Muscle layer of duodenum (tissue), 2 donors: ENCODE data around the gene MYOD1.

Experiments
- H3K27ac ChIP-seq: one replicate; pipeline ENCODE4 v1.7.0; 2013; ENCODE audit warnings: mild to moderate bottlenecking, low read length
- H3K27me3 ChIP-seq: one replicate; pipeline ENCODE4 v1.7.0; 2013; ENCODE audit warnings: low read depth, mild to moderate bottlenecking, control low read depth, low read length
- H3K36me3 ChIP-seq, 2 donors: one replicate each; pipeline ENCODE4 v1.7.0; 2013; ENCODE audit warnings: low read length in 2 of 2, control low read depth in 1 of 2, mild to moderate bottlenecking in 1 of 2; ENCODE audit not compliant: insufficient read depth in 2 of 2, control insufficient read depth in 1 of 2
- H3K4me1 ChIP-seq, 2 donors: one replicate each; pipeline ENCODE4 v1.7.0; 2013; ENCODE audit warnings: low read length in 2 of 2, mild to moderate bottlenecking in 2 of 2, control low read depth in 1 of 2, moderate library complexity in 1 of 2; ENCODE audit not compliant: insufficient read depth in 2 of 2, control insufficient read depth in 1 of 2
- H3K4me3 ChIP-seq, 2 donors: one replicate each; pipeline ENCODE4 v1.7.0; 2013; ENCODE audit warnings: low read length in 2 of 2, low read depth in 1 of 2, mild to moderate bottlenecking in 1 of 2
- H3K9me3 ChIP-seq, 2 donors: one replicate each; pipeline ENCODE4 v1.7.0; 2013; ENCODE audit warnings: low read length in 2 of 2, control low read depth in 1 of 2, mild to moderate bottlenecking in 1 of 2; ENCODE audit not compliant: control insufficient read depth in 1 of 2
- donor health status: healthy.

MYOD1 gene

GRCh38 chr11:17760102-17761029 lies 41.0 kb downstream of the MYOD1 start:
- Histone ChIP-seq H3K4me3 (no peak overlapping the region), H3K36me3 (no peaks in the 10 kb centered on the region), H3K27ac (no peak overlapping the region), H3K9me3 (no peaks in the 10 kb centered on the region), H3K4me1 (no peaks in the 10 kb centered on the region), H3K27me3 (no peaks in the 10 kb centered on the region)

- no peaks in the 10 kb centered on the region for H3K4me1 ChIP-seq
- H3K9me3 ChIP-seq = no peaks in the 10 kb centered on the region
- no peaks in the 10 kb centered on the region for H3K36me3 ChIP-seq
- no peak overlapping the region for H3K4me3 ChIP-seq
- no peak overlapping the region for H3K27ac ChIP-seq
- H3K27me3 ChIP-seq = no peaks in the 10 kb centered on the region
Observed at GRCh38 chr11:17762309-17762974, 43.1 kb downstream of the MYOD1 start.

GRCh38 chr11:17763244-17763643 lies 43.9 kb downstream of the MYOD1 start:
- Histone ChIP-seq H3K4me1 (no peaks in the 10 kb centered on the region), H3K9me3 (no peaks in the 10 kb centered on the region), H3K4me3 (no peak overlapping the region), H3K27ac (no peak overlapping the region), H3K36me3 (no peaks in the 10 kb centered on the region), H3K27me3 (no peaks in the 10 kb centered on the region)

- no peaks in the 10 kb centered on the region for H3K9me3 ChIP-seq
- no peak overlapping the region for H3K4me3 ChIP-seq
- H3K27me3 ChIP-seq = no peaks in the 10 kb centered on the region
- no peaks in the 10 kb centered on the region for H3K36me3 ChIP-seq
- no peaks in the 10 kb centered on the region for H3K4me1 ChIP-seq
- H3K27ac ChIP-seq = no peak overlapping the region
Observed at GRCh38 chr11:17763703-17764102, 44.3 kb downstream of the MYOD1 start.

GRCh38 chr11:17764446-17765218 lies 45.3 kb downstream of the MYOD1 start:
- H3K4me3 ChIP-seq = no peak overlapping the region
- H3K27ac ChIP-seq = no peak overlapping the region
- no peaks in the 10 kb centered on the region for H3K9me3 ChIP-seq
- no peaks in the 10 kb centered on the region for H3K27me3 ChIP-seq
- no peaks in the 10 kb centered on the region for H3K36me3 ChIP-seq
- H3K4me1 ChIP-seq = no peaks in the 10 kb centered on the region

GRCh38 chr11:17765356-17766072 lies 46.1 kb downstream of the MYOD1 start:
- Histone ChIP-seq H3K4me3 (no peak overlapping the region), H3K27ac (no peak overlapping the region), H3K27me3 (no peaks in the 10 kb centered on the region), H3K36me3 (no peaks in the 10 kb centered on the region), H3K4me1 (no peaks in the 10 kb centered on the region), H3K9me3 (no peaks in the 10 kb centered on the region)

GRCh38 chr11:17766073-17766359 lies 46.6 kb downstream of the MYOD1 start:
- Histone ChIP-seq H3K4me3 (no peak overlapping the region), H3K4me1 (no peaks in the 10 kb centered on the region), H3K27ac (no peak overlapping the region), H3K36me3 (no peaks in the 10 kb centered on the region), H3K27me3 (no peaks in the 10 kb centered on the region), H3K9me3 (no peaks in the 10 kb centered on the region)

GRCh38 chr11:17766590-17766989 lies 47.2 kb downstream of the MYOD1 start:
- H3K36me3 ChIP-seq = no peaks in the 10 kb centered on the region
- no peaks in the 10 kb centered on the region for H3K9me3 ChIP-seq
- H3K27ac ChIP-seq = no peak overlapping the region
- H3K4me1 ChIP-seq = no peaks in the 10 kb centered on the region
- H3K27me3 ChIP-seq = no peaks in the 10 kb centered on the region
- no peak overlapping the region for H3K4me3 ChIP-seq

- no peak overlapping the region for H3K4me3 ChIP-seq
- H3K9me3 ChIP-seq = no peaks in the 10 kb centered on the region
- no peaks in the 10 kb centered on the region for H3K27me3 ChIP-seq
- no peaks in the 10 kb centered on the region for H3K4me1 ChIP-seq
- no peaks in the 10 kb centered on the region for H3K36me3 ChIP-seq
- H3K27ac ChIP-seq = no peak overlapping the region
Observed at GRCh38 chr11:17767301-17767885, 48.0 kb downstream of the MYOD1 start.

- Histone ChIP-seq H3K27me3 (no peaks in the 10 kb centered on the region), H3K36me3 (no peaks in the 10 kb centered on the region), H3K4me3 (no peak overlapping the region), H3K4me1 (no peaks in the 10 kb centered on the region), H3K9me3 (no peaks in the 10 kb centered on the region), H3K27ac (no peak overlapping the region)
Observed at GRCh38 chr11:17767914-17768313, 48.5 kb downstream of the MYOD1 start.
